Measurements from ENCODE around the gene GSTP1. TPM values are rescaled to one million over a fixed set of nuclear protein-coding genes. Genes with fewer than 3 reads are reported as not detected.
A peak's percentile ranks its signal among the peaks of the same experiment; 100 is the strongest.
"Not testable (repeated sequence)": the region's sequence is repeated elsewhere in the genome, so short reads cannot be mapped to it uniquely, and the experiment has no call there.

GSTP1 gene
- total RNA-seq, 2 experiments from 2014 or later = 330 to 337 TPM

GRCh38 chr11:67545280-67545679 lies 38.3 kb upstream of the GSTP1 start:
- ATAC-seq (peak; percentile 19), DNase-seq (no peak)
- no peak overlapping the region for H3K4me3 Mint-ChIP-seq
- ChIA-PET CTCF (no interaction called here), POLR2A (no interaction called here)
- H3K36me3 Mint-ChIP-seq (ENCODE audit: low read depth) = no peaks in the 10 kb centered on the region
- no peaks in the 10 kb centered on the region for H3K27me3 Mint-ChIP-seq (ENCODE audit: low read depth)
- H3K4me1 Mint-ChIP-seq (ENCODE audit: low read depth) = no peaks in the 10 kb centered on the region
- no peaks in the 10 kb centered on the region for H3K9me3 Mint-ChIP-seq (ENCODE audit: insufficient read depth)
- no peak overlapping the region for H3K27ac Mint-ChIP-seq

- ATAC-seq; H3K4me3 Mint-ChIP-seq; DNase-seq; H3K36me3 Mint-ChIP-seq (ENCODE audit: low read depth); H3K4me1 Mint-ChIP-seq (ENCODE audit: low read depth); CTCF ChIA-PET; H3K9me3 Mint-ChIP-seq (ENCODE audit: insufficient read depth); POLR2A ChIA-PET; H3K27ac Mint-ChIP-seq: not testable (repeated sequence)
- peaks cover 17% of the 10 kb centered on the region for H3K27me3 Mint-ChIP-seq (ENCODE audit: low read depth)
Observed at GRCh38 chr11:67548112-67548511, 35.5 kb upstream of the GSTP1 start.

- no peaks in the 10 kb centered on the region for H3K36me3 Mint-ChIP-seq (ENCODE audit: low read depth)
- CTCF ChIA-PET = no interaction called here
- H3K4me1 Mint-ChIP-seq (ENCODE audit: low read depth) = no peaks in the 10 kb centered on the region
- H3K9me3 Mint-ChIP-seq (ENCODE audit: insufficient read depth) = no peaks in the 10 kb centered on the region
- DNase-seq = no peak
- POLR2A ChIA-PET = no interaction called here
- H3K27me3 Mint-ChIP-seq (ENCODE audit: low read depth) = peaks cover 17% of the 10 kb centered on the region
- no peak overlapping the region for H3K27ac Mint-ChIP-seq
- no peak overlapping the region for H3K4me3 Mint-ChIP-seq
- ATAC-seq = no peak
Observed at GRCh38 chr11:67548555-67549110, 35.0 kb upstream of the GSTP1 start.

- H3K4me3 Mint-ChIP-seq = no peak overlapping the region
- H3K9me3 Mint-ChIP-seq (ENCODE audit: insufficient read depth) = no peaks in the 10 kb centered on the region
- DNase-seq = no peak
- ChIA-PET POLR2A (no interaction called here), CTCF (no interaction called here)
- no peak overlapping the region for H3K27ac Mint-ChIP-seq
- H3K36me3 Mint-ChIP-seq (ENCODE audit: low read depth) = no peaks in the 10 kb centered on the region
- no peaks in the 10 kb centered on the region for H3K4me1 Mint-ChIP-seq (ENCODE audit: low read depth)
- H3K27me3 Mint-ChIP-seq (ENCODE audit: low read depth) = peaks cover 17% of the 10 kb centered on the region
- ATAC-seq = no peak
Observed at GRCh38 chr11:67551127-67551526, 32.5 kb upstream of the GSTP1 start.

GRCh38 chr11:67551697-67552096 lies 31.9 kb upstream of the GSTP1 start:
- peaks cover 17% of the 10 kb centered on the region for H3K27me3 Mint-ChIP-seq (ENCODE audit: low read depth)
- H3K4me3 Mint-ChIP-seq, CTCF ChIA-PET: not testable (repeated sequence)

GRCh38 chr11:67556244-67556643 lies 27.4 kb upstream of the GSTP1 start:
- H3K4me1 Mint-ChIP-seq (ENCODE audit: low read depth) = no peaks in the 10 kb centered on the region
- H3K4me3 Mint-ChIP-seq = no peak overlapping the region
- no peak overlapping the region for H3K27ac Mint-ChIP-seq
- no peaks in the 10 kb centered on the region for H3K9me3 Mint-ChIP-seq (ENCODE audit: insufficient read depth)
- CTCF ChIA-PET = interaction anchor here (0.6 kb wide), 1 partner anchor 1676 kb away, joined by 3 read pairs; no protein-coding TSS in a partner anchor
- ATAC-seq (no peak), DNase-seq (no peak)
- H3K36me3 Mint-ChIP-seq (ENCODE audit: low read depth) = no peaks in the 10 kb centered on the region
- POLR2A ChIA-PET = no interaction called here
- peaks cover 11% of the 10 kb centered on the region for H3K27me3 Mint-ChIP-seq (ENCODE audit: low read depth)

More at GRCh38 chr11:67551697-67552096, 31.9 kb upstream of the GSTP1 start:
- DNase-seq; H3K27ac Mint-ChIP-seq; H3K4me1 Mint-ChIP-seq (ENCODE audit: low read depth); POLR2A ChIA-PET; H3K36me3 Mint-ChIP-seq (ENCODE audit: low read depth); H3K9me3 Mint-ChIP-seq (ENCODE audit: insufficient read depth); ATAC-seq: not testable (repeated sequence)

GRCh38 chr11:67558084-67558772 lies 25.4 kb upstream of the GSTP1 start:
- Mint-ChIP-seq H3K9me3 (ENCODE audit: insufficient read depth) (no peaks in the 10 kb centered on the region), H3K36me3 (ENCODE audit: low read depth) (no peaks in the 10 kb centered on the region), H3K4me3 (no peak overlapping the region), H3K27ac (no peak overlapping the region), H3K4me1 (ENCODE audit: low read depth) (peaks cover 14% of the 10 kb centered on the region), H3K27me3 (ENCODE audit: low read depth) (no peaks in the 10 kb centered on the region)
- DNase-seq = no peak
- ChIA-PET CTCF (no interaction called here), POLR2A (no interaction called here)
- ATAC-seq = no peak

- Mint-ChIP-seq H3K27ac (peak overlapping the region; percentile 46), H3K36me3 (ENCODE audit: low read depth) (no peaks in the 10 kb centered on the region), H3K4me1 (ENCODE audit: low read depth) (peaks cover 14% of the 10 kb centered on the region), H3K4me3 (no peak overlapping the region), H3K27me3 (ENCODE audit: low read depth) (peaks cover 6% of the 10 kb centered on the region), H3K9me3 (ENCODE audit: insufficient read depth) (no peaks in the 10 kb centered on the region)
- ATAC-seq (no peak), DNase-seq (no peak)
- POLR2A ChIA-PET = interaction anchor here (0.6 kb wide), 1 partner anchor 132 kb away, joined by 4 read pairs; no protein-coding TSS in a partner anchor
- CTCF ChIA-PET = interaction anchor here (2.8 kb wide), 1 partner anchor 10 kb away, joined by 11 read pairs; no protein-coding TSS in a partner anchor
Observed at GRCh38 chr11:67561971-67562619, 21.5 kb upstream of the GSTP1 start.

- Mint-ChIP-seq H3K9me3 (ENCODE audit: insufficient read depth) (no peaks in the 10 kb centered on the region), H3K4me1 (ENCODE audit: low read depth) (peaks cover 14% of the 10 kb centered on the region), H3K27ac (no peak overlapping the region), H3K4me3 (no peak overlapping the region), H3K36me3 (ENCODE audit: low read depth) (no peaks in the 10 kb centered on the region), H3K27me3 (ENCODE audit: low read depth) (peaks cover 9% of the 10 kb centered on the region)
- CTCF ChIA-PET = interaction anchor here (2.8 kb wide), 1 partner anchor 9 kb away, joined by 11 read pairs; no protein-coding TSS in a partner anchor
- ATAC-seq (no peak), DNase-seq (no peak)
- POLR2A ChIA-PET = no interaction called here
Observed at GRCh38 chr11:67562963-67563704, 20.5 kb upstream of the GSTP1 start.

GRCh38 chr11:67563705-67564114 lies 19.9 kb upstream of the GSTP1 start:
- H3K4me1 Mint-ChIP-seq (ENCODE audit: low read depth) = peaks cover 14% of the 10 kb centered on the region
- CTCF ChIA-PET = interaction anchor here (1.1 kb wide), 1 partner anchor 9 kb away, joined by 3 read pairs; no protein-coding TSS in a partner anchor
- DNase-seq; H3K9me3 Mint-ChIP-seq (ENCODE audit: insufficient read depth); H3K27me3 Mint-ChIP-seq (ENCODE audit: low read depth); H3K36me3 Mint-ChIP-seq (ENCODE audit: low read depth); POLR2A ChIA-PET; ATAC-seq; H3K4me3 Mint-ChIP-seq; H3K27ac Mint-ChIP-seq: not testable (repeated sequence)

- no peaks in the 10 kb centered on the region for H3K9me3 Mint-ChIP-seq (ENCODE audit: insufficient read depth)
- DNase-seq (no peak), ATAC-seq (no peak)
- ChIA-PET POLR2A (no interaction called here), CTCF (interaction anchor here (1.0 to 1.1 kb wide), 2 partner anchors 8 to 12 kb away, joined by 3 to 4 read pairs; no protein-coding TSS in a partner anchor)
- H3K4me3 Mint-ChIP-seq = no peak overlapping the region
- no peak overlapping the region for H3K27ac Mint-ChIP-seq
- H3K36me3 Mint-ChIP-seq (ENCODE audit: low read depth) = no peaks in the 10 kb centered on the region
- H3K27me3 Mint-ChIP-seq (ENCODE audit: low read depth) = peaks cover 9% of the 10 kb centered on the region
- H3K4me1 Mint-ChIP-seq (ENCODE audit: low read depth) = peaks cover 14% of the 10 kb centered on the region
Observed at GRCh38 chr11:67564230-67564629, 19.4 kb upstream of the GSTP1 start.

GRCh38 chr11:67571443-67571842 lies 12.2 kb upstream of the GSTP1 start:
- CTCF ChIA-PET = interaction anchor here (1.6 kb wide), 1 partner anchor 10 kb away, joined by 11 read pairs; no protein-coding TSS in a partner anchor
- H3K4me3 Mint-ChIP-seq = no peak overlapping the region
- no peak overlapping the region for H3K27ac Mint-ChIP-seq
- no peaks in the 10 kb centered on the region for H3K9me3 Mint-ChIP-seq (ENCODE audit: insufficient read depth)
- H3K4me1 Mint-ChIP-seq (ENCODE audit: low read depth) = no peaks in the 10 kb centered on the region
- DNase-seq (no peak), ATAC-seq (no peak)
- H3K27me3 Mint-ChIP-seq (ENCODE audit: low read depth) = peaks cover 16% of the 10 kb centered on the region
- no peaks in the 10 kb centered on the region for H3K36me3 Mint-ChIP-seq (ENCODE audit: low read depth)
- POLR2A ChIA-PET = no interaction called here

Measured in activated CD8-positive, alpha-beta T cell treated with anti-CD3 and anti-CD28 coated beads, Interleukin-2, amount 10 ng/mL, durations not matched to agents 7 days and 5 days (primary cell).